ENCODE results near the gene CACNG4.

GRCh38 chr17:66983414-66984021, 19.0 kb downstream of the CACNG4 start:
- TF ChIP-seq, protein P1, sequence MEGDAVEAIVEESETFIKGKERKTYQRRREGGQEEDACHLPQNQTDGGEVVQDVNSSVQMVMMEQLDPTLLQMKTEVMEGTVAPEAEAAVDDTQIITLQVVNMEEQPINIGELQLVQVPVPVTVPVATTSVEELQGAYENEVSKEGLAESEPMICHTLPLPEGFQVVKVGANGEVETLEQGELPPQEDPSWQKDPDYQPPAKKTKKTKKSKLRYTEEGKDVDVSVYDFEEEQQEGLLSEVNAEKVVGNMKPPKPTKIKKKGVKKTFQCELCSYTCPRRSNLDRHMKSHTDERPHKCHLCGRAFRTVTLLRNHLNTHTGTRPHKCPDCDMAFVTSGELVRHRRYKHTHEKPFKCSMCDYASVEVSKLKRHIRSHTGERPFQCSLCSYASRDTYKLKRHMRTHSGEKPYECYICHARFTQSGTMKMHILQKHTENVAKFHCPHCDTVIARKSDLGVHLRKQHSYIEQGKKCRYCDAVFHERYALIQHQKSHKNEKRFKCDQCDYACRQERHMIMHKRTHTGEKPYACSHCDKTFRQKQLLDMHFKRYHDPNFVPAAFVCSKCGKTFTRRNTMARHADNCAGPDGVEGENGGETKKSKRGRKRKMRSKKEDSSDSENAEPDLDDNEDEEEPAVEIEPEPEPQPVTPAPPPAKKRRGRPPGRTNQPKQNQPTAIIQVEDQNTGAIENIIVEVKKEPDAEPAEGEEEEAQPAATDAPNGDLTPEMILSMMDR (IDR thresholded peaks at IDR 0.05), result no peak
- no peak for TF ChIP-seq EP300 (IDR thresholded peaks at IDR 0.05)
- no peak for TF ChIP-seq POLR2A (IDR thresholded peaks at IDR 0.05)
